Adrenal gland (tissue), 5 donors: ENCODE measurements around the gene BORCS6.
"Not testable (repeated sequence)": the region's sequence is repeated elsewhere in the genome, so short reads cannot be mapped to it uniquely, and the experiment has no call there.

Source experiments
- CTCF ChIP-seq, 6 experiments: fragments of 450-650 bp in 4 of 6; fragments of 200-600 bp in 2 of 6; sonication (generic) in 1 of 6; IDR thresholded peaks; 1 replicate in 5 of 6; 2 replicates in 1 of 6; pipeline versions ENCODE4 v1.5.1 to v1.8.0; 2016 to 2021; ENCODE audit warnings: antibody characterized with exemption in 6 of 6, mild to moderate bottlenecking in 2 of 6, moderate library complexity in 1 of 6
- POLR2A ChIP-seq, 2 donors: fragments of 450-650 bp; IDR thresholded peaks; one replicate each; pipeline ENCODE4 v1.6.1; 2017; ENCODE audit warnings: antibody characterized with exemption in 2 of 2, mild to moderate bottlenecking in 2 of 2, moderate library complexity in 1 of 2
- donor health status: DM: no; HTN: no; CAD: no.

- TF ChIP-seq CTCF, POLR2A (IDR thresholded peaks at IDR 0.05): not testable (repeated sequence)
These were observed 19.8 kb downstream of the BORCS6 start for GRCh38 chr17:8170186-8170585.
